Stimulated activated CD4-positive, alpha-beta T cell treated with anti-CD3 and anti-CD28 coated beads, Interleukin-15, amount 100 ng/mL, for 24 hours (primary cell): ENCODE data around the gene C1QTNF6.
A peak's percentile ranks its signal among the peaks of the same experiment; 100 is the strongest.
"Not testable (repeated sequence)": the region's sequence is repeated elsewhere in the genome, so short reads cannot be mapped to it uniquely, and the experiment has no call there.

Source experiments
- DNase-seq: peaks from one replicate; pipeline ENCODE4 v3.0.0-alpha.2; 2020

C1QTNF6 gene

DNA sequence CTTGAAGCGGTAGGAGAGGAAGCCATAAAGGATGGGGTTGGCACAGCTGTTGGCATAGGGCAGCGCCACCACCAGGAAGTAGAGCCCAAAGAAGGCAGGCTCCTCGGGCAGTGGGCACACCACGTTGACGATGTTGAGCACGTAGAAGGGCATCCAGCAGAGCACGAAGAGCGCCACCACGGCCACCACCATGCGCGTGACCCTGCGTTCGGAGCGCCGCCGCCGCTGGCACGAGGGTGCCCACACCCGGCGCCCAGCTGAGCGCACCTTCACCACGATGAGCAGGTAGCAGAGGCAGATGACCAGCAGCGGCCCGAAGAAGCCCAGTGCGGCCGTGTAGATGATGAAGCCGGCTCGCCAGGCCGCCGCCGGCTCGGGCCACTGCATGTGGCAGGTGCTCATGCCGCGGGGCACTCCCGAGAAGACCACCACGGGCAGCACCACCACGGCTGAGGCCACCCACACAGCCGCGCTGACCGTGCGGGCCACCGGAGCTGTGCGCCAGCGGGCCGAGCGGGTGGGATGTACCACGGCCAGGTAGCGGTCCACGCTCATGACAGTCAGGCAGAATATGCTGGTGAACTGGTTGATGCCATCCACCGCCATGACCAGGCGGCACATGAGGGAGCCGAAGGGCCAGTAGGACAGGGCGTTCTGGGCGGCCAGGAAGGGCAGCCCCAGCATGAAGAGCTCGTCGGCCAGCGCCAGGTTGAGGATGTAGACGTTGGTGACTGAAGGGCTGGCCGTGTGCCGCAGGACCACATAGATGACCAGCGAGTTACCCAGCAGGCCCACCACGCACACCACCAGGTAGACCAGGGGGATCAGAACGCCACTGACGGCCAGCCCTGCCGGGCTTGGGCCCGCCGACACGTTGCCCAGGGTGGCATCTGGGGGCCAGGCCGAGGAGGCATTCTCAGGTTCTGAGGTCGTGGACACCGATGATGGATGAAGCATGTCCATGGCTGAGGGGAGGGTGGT lies 19.1 kb upstream of the C1QTNF6 start:
- no peak for DNase-seq

GRCh38 chr22:37206118-37206840 lies 18.2 kb upstream of the C1QTNF6 start:
- no peak for DNase-seq

- no peak for DNase-seq
Observed at GRCh38 chr22:37205046-37205445, 17.0 kb upstream of the C1QTNF6 start.

- no peak for DNase-seq
Observed at GRCh38 chr22:37204045-37204655, 16.1 kb upstream of the C1QTNF6 start.

DNA sequence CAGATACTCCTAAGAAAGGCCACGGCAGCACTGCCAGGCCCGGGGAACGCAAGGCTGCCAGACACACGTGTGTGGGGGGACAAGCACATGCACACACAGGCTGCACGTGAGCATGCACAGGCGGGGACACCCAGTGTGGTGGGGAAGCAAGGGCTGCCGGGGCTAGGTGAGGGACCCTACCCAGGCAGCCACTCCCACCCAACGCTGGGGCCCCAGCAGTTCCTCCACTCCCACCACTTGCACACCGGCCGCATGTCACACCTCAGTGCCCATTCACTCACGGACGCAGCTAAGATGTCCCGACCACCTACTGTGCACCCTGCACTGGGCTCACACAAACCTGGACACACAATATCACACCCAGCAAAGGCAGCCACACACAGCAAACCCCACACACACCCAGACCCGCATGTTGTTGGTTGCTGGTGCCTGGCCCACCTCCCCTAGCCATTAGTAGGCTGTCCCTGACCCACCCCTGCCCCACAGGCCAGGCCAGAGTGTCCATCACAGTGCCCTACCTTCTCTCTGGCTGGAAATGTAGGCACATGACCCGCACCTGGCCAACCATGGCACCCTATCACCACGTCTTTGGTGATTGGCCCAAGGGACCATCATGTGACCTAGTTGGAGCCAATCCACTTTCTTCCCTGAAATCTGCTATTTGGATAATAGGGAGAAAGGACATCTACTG lies 15.5 kb upstream of the C1QTNF6 start:
- no peak for DNase-seq

DNA sequence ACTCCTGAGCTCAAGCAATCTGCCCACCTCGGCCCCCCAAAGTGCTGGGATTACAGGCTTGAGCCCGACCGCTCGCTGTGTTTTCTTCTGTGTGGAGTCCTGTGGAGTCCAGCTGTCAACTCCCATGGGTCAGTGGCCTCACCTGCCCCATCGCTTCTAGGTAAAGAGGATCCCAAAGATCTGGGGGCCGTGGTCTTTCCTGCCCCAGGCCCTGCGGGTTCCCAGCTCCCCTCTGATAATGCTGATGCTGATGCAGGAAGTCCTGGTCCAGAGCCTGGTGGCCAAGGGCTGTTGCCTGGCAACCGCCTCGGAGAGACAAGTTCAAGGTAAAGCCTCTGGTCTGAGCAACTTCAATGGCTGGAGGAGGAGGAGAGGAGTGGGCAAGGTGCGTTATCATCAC lies 14.7 kb upstream of the C1QTNF6 start:
- no peak for DNase-seq

GRCh38 chr22:37202001-37202555 lies 14.0 kb upstream of the C1QTNF6 start:
- DNase-seq: no peak

- DNase-seq: not testable (repeated sequence)
Observed at GRCh38 chr22:37201443-37201820, 13.4 kb upstream of the C1QTNF6 start.

DNA sequence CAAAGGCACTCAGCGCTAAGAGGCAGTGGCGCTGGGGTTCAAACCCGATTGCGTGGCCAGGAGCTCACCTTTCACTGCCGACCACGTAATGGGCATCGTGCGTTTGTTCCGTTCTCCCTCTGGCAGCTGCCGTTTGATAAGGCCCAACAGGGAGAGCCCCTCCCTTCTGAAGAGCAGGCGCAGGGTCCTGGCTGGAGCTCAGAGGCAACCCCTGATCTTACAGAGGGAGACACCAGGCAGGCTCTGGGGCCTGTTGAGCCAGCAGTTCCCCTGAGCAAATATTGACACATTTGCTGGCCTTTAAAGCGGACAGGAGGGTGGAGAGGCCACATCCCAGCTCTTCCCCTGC lies 11.7 kb upstream of the C1QTNF6 start:
- DNase-seq: no peak

GRCh38 chr22:37199103-37199759 lies 11.2 kb upstream of the C1QTNF6 start:
- DNase-seq: peak; percentile 100

- DNase-seq: peak; percentile 95
Observed at GRCh38 chr22:37198258-37199102, 10.4 kb upstream of the C1QTNF6 start.

- DNase-seq: no peak
Observed at GRCh38 chr22:37197451-37198257, 9.6 kb upstream of the C1QTNF6 start.

- DNase-seq: no peak
Observed at GRCh38 chr22:37196539-37197450, 8.7 kb upstream of the C1QTNF6 start.

DNA sequence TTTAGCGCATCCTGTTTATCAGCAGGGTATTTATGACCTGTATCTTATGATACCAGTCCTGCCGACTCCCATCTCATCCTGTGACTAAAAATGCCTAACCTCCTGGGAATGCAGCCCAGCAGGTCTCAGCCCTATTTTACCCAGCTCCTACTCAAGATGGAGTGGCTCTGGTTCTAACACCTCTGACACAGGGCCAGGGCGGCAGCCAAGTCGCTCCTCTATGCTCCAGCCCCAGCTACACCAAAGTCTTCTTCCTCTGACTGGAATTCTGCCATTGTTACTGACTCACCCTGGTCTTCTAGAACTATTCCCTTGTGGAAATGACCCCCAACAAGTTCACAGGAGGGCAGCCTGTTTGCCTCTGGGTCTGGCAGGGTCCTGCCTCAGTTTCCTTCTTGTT lies 7.9 kb upstream of the C1QTNF6 start:
- DNase-seq: no peak

GRCh38 chr22:37194750-37195149 lies 6.7 kb upstream of the C1QTNF6 start:
- no peak for DNase-seq

DNA sequence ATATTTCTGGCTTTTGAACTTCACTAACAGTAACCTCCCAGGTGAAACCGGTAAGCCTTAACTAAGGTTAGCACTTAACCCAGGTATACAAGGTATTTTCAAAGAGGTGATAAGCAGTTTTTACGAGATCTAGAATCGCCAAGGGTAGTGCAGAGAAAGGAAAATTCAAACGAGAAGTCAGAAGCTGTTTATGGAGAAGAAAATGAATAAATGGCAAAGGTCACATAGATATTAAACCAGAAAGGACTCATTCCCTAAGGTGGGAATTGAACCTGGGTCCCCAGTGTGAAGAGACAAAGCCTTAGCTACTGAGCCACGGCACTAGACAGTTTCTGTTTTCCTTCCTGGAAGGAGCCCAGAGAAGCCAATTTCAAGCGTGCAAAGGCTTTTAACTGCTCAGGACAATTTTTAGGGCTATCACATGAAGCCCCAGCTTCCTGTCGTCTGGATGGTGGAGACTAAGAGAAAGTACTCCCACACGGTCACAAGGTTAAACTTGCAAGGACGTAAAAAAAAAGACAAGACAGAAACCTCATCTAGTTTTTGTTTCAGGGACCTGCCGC lies 5.7 kb upstream of the C1QTNF6 start:
- peak; percentile 67 for DNase-seq

DNA sequence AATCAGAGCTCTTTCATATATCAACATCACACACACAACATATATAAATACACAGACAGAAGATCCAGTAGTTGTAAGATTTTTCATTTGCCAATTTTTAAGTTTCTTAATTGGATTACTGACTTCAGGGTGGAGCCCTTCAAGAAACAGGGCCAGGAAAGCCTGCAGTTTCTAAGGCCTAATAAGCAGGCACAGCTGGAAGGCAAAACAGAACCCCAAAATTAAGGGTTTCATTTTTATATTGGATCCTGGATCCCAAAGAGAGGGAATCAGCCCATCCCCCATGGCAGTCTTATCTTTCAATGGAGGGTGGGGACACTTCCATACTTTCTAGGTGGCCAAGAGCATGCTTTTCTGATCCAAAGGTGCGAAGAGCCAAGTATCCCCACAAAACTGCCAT lies 4.7 kb upstream of the C1QTNF6 start:
- no peak for DNase-seq

GRCh38 chr22:37192204-37192603 lies 4.2 kb upstream of the C1QTNF6 start:
- no peak for DNase-seq

GRCh38 chr22:37190262-37190780 lies 2.3 kb upstream of the C1QTNF6 start:
- DNase-seq: no peak
